Endothelial cell (in vitro differentiated cells): ENCODE data around the gene ANKHD1. TPM values are rescaled to one million over a fixed set of nuclear protein-coding genes. Genes with fewer than 3 reads are reported as not detected.

Experiments
- DNase-seq: peaks from one replicate; pipeline ENCODE4 v3.0.0; 2021; ENCODE audit warnings: low spot score
- H3K27ac Mint-ChIP-seq: one replicate; pipeline ENCODE4 v1.8.0; 2021; ENCODE audit warnings: mixed read lengths, inconsistent platforms; ENCODE audit not compliant: unreplicated experiment
- H3K27me3 Mint-ChIP-seq: one replicate; pipeline ENCODE4 v1.8.0; 2021; ENCODE audit warnings: mild to moderate bottlenecking, moderate library complexity, mixed read lengths, inconsistent platforms; ENCODE audit not compliant: unreplicated experiment
- H3K36me3 Mint-ChIP-seq: one replicate; pipeline ENCODE4 v1.8.0; 2021; ENCODE audit warnings: mild to moderate bottlenecking, low read depth, mixed read lengths, inconsistent platforms; ENCODE audit not compliant: unreplicated experiment
- H3K4me1 Mint-ChIP-seq: one replicate; pipeline ENCODE4 v1.8.0; 2021; ENCODE audit warnings: mild to moderate bottlenecking, mixed read lengths, inconsistent platforms; ENCODE audit not compliant: unreplicated experiment
- H3K4me3 Mint-ChIP-seq: one replicate; pipeline ENCODE4 v1.8.0; 2021; ENCODE audit warnings: mild to moderate bottlenecking, mixed read lengths, inconsistent platforms; ENCODE audit not compliant: unreplicated experiment
- H3K9me3 Mint-ChIP-seq: one replicate; pipeline ENCODE4 v1.8.0; 2021; ENCODE audit warnings: mixed read lengths, inconsistent platforms; ENCODE audit not compliant: unreplicated experiment
- total RNA-seq: library from RNA; stranded (reverse); fragmentation: NEBNext Ultra II Directional; extraction: Animal tissue kit (Norgen Biotek cat#: 25700); gene quantifications from one replicate; pipeline ENCODE4 v1.2.1, GENCODE V29; 2021; ENCODE audit not compliant: unreplicated experiment
- TF ChIP-seq, protein P1 (sequence below): fragments of 200-600 bp; sonication (generic); IDR thresholded peaks from one replicate; pipeline ENCODE4 v1.5.0; 2021; ENCODE audit warnings: antibody characterized with exemption; ENCODE audit not compliant: unreplicated experiment

Gene ANKHD1
- total RNA-seq, 1 donor from 2014 or later = 138 TPM

GRCh38 chr5:140544986-140545385 is 143.4 kb downstream of the ANKHD1 start:
- Mint-ChIP-seq H3K36me3 (peaks cover 37% of the 10 kb centered on the region), H3K27me3 (peaks cover 6% of the 10 kb centered on the region)
- DNase-seq = no peak

DNA sequence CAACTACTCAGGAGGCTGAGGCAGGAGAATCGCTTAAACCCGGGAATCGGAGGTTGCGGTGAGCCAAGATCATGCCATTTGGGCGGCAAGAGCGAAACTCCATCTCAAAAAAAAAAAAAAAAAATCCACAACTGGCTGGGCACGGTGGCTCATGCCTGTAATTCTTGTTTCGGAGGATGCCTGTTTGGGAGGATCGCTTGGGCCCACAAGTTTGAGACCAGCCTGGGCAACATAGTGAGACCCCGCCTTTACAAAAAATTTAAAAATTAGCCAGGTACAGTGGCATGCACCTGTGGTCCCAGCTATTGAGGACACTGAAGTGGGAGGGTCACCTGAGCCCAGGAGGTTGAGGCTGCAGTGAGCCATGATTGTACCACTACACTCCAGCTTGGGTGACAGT is 144.0 kb downstream of the ANKHD1 start:
- H3K27me3 Mint-ChIP-seq = peaks cover 6% of the 10 kb centered on the region
- H3K9me3 Mint-ChIP-seq = no peaks in the 10 kb centered on the region
- TF ChIP-seq, protein P1, sequence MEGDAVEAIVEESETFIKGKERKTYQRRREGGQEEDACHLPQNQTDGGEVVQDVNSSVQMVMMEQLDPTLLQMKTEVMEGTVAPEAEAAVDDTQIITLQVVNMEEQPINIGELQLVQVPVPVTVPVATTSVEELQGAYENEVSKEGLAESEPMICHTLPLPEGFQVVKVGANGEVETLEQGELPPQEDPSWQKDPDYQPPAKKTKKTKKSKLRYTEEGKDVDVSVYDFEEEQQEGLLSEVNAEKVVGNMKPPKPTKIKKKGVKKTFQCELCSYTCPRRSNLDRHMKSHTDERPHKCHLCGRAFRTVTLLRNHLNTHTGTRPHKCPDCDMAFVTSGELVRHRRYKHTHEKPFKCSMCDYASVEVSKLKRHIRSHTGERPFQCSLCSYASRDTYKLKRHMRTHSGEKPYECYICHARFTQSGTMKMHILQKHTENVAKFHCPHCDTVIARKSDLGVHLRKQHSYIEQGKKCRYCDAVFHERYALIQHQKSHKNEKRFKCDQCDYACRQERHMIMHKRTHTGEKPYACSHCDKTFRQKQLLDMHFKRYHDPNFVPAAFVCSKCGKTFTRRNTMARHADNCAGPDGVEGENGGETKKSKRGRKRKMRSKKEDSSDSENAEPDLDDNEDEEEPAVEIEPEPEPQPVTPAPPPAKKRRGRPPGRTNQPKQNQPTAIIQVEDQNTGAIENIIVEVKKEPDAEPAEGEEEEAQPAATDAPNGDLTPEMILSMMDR = no peak
- no peak overlapping the region for H3K27ac Mint-ChIP-seq
- no peak for DNase-seq
- peaks cover 41% of the 10 kb centered on the region for H3K4me1 Mint-ChIP-seq
- H3K4me3 Mint-ChIP-seq = no peak overlapping the region
- H3K36me3 Mint-ChIP-seq = peaks cover 38% of the 10 kb centered on the region

More at GRCh38 chr5:140544986-140545385, 143.4 kb downstream of the ANKHD1 start:
- TF ChIP-seq, protein P1 = no peak
- Mint-ChIP-seq H3K4me3 (peak overlapping the region; percentile 24), H3K4me1 (peaks cover 41% of the 10 kb centered on the region), H3K27ac (no peak overlapping the region), H3K9me3 (no peaks in the 10 kb centered on the region)

DNA sequence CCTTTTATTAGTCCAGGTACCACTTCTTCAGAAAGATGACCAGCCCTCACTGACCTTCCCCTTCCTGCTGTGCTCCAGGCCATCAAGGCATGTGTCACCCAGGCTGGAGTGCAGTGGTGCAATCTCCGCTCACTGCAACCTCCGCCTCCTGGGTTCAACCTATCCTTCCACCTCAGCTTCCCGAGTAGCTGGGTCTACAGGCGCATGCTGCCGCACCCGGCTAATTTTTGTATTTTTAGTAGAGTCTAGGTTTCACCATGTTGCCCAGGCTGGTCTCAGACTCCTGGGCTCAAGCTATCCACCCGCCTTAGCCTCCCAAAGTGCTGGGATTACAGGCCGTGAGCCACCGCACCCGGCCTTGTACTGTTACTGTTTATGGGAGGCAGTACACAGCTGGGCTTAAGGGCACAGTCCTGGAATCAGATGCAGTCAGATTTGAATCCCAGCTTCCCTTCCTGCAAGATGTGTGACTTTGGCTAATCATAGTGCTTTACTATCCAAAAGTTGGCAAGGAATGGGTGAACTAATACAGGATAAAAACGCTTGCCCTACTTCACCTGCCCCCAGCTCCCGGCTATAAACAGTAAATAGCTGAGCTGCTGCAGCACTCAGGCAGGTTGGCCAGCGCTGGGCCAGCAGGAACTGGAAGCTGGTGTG is 145.3 kb downstream of the ANKHD1 start:
- peaks cover 6% of the 10 kb centered on the region for H3K27me3 Mint-ChIP-seq
- H3K9me3 Mint-ChIP-seq = no peaks in the 10 kb centered on the region
- DNase-seq = no peak
- peaks cover 38% of the 10 kb centered on the region for H3K36me3 Mint-ChIP-seq
- peak overlapping the region; percentile 72 for H3K27ac Mint-ChIP-seq
- TF ChIP-seq, protein P1 = no peak
- H3K4me1 Mint-ChIP-seq = peaks cover 37% of the 10 kb centered on the region
- H3K4me3 Mint-ChIP-seq = peak overlapping the region; percentile 67

DNA sequence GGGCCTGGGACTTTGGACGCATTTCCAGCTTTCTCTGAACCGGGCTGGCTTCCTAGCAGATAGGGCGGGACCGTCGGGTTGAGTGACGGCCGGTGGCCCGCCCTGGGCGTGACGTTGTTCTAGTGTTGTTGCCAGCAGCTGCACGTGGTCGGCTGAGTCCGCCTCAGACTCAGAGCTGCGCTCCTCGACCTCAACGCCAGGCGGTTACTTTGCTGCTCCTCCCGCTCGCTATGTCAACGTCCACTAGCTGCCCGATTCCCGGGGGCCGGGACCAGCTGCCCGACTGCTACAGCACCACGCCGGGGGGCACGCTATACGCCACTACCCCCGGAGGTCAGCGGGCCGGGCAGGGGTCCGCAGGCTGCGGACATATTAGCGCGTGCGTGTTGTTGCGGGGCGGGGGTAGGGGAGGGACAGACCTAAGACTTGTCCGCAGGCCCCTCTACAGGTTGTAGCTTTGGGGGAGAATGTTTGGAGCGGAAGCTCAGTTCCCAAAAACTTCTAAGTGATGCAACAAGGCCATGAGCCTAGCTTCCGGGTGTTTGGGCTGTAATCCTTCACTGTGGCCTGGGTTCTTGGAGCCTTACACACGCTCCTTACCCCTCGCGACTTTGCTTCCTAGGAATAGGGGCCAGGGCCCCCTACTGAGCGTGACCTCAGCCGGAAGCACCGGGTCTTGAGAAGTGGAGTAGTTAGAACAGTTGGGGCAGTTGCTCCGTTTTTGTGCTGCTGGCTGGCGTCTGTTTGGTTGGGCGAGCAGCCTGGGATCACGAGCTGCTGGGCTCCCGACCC is 146.1 kb downstream of the ANKHD1 start, which contains the start of gene EIF4EBP3:
EIF4EBP3 (plus strand) TSS at position 155 of the 792 bp plus-strand sequence; CDS start at position 231, 76 bp downstream.
- peak within 1 kb of the TSS; percentile 72 for H3K27ac Mint-ChIP-seq
- peak; percentile 95 for DNase-seq
- H3K9me3 Mint-ChIP-seq = no peaks in the 10 kb centered on the region
- TF ChIP-seq, protein P1 = peak; percentile 70
- H3K4me3 Mint-ChIP-seq = peak within 1 kb of the TSS; percentile 74
- H3K4me1 Mint-ChIP-seq = peaks cover 37% of the 10 kb centered on the region
- H3K36me3 Mint-ChIP-seq = peaks cover 37% of the 10 kb centered on the region
- peaks cover 6% of the 10 kb centered on the region for H3K27me3 Mint-ChIP-seq
